Ammon's horn (tissue), 1 donor: Measurements from ENCODE around the gene BHLHA15.

Source experiments
- DNase-seq: peaks from one replicate; pipeline ENCODE4 v3.0.0-alpha.2; 2016; ENCODE audit warnings: low spot score

BHLHA15 gene

GRCh38 chr7:98244871-98245270 is 33.6 kb downstream of the BHLHA15 start:
- DNase-seq: no peak

GRCh38 chr7:98248156-98248555 is 36.9 kb downstream of the BHLHA15 start:
- no peak for DNase-seq

- DNase-seq: no peak
Observed at GRCh38 chr7:98249106-98249505, 37.9 kb downstream of the BHLHA15 start.

- no peak for DNase-seq
Observed at GRCh38 chr7:98250789-98251188, 39.5 kb downstream of the BHLHA15 start.

GRCh38 chr7:98251231-98251600 is 40.0 kb downstream of the BHLHA15 start:
- no peak for DNase-seq

GRCh38 chr7:98251601-98252424 is 40.6 kb downstream of the BHLHA15 start, which contains the start of gene TECPR1:
TSS of gene TECPR1 (minus strand) at chr7:98252232. CDS start at chr7:98246146, 6,086 bp downstream.
- peak; percentile 98 for DNase-seq

GRCh38 chr7:98252425-98253054 is 41.3 kb downstream of the BHLHA15 start:
- DNase-seq: no peak

- DNase-seq: no peak
Observed at GRCh38 chr7:98254516-98254915, 43.3 kb downstream of the BHLHA15 start.

GRCh38 chr7:98254951-98255610 is 43.8 kb downstream of the BHLHA15 start:
- DNase-seq: no peak

- DNase-seq: no peak
Observed at GRCh38 chr7:98256431-98256830, 45.2 kb downstream of the BHLHA15 start.

GRCh38 chr7:98257701-98258100 is 46.5 kb downstream of the BHLHA15 start:
- DNase-seq: no peak
